IPS-18a (cell line): ENCODE data around the gene GRIFIN.

Experiments used
- H3K27ac ChIP-seq: one replicate; pipeline ENCODE4 v1.5.1; 2013; ENCODE audit warnings: low read length
- H3K27me3 ChIP-seq: one replicate; pipeline ENCODE4 v1.6.1; 2013; ENCODE audit warnings: mild to moderate bottlenecking, low read length; ENCODE audit not compliant: control insufficient read depth, insufficient read depth
- H3K36me3 ChIP-seq: one replicate; pipeline ENCODE4 v1.6.1; 2013; ENCODE audit warnings: low read depth, low read length; ENCODE audit not compliant: control insufficient read depth
- H3K4me1 ChIP-seq: one replicate; pipeline ENCODE4 v1.6.1; 2013; ENCODE audit warnings: low read depth, low read length; ENCODE audit not compliant: control insufficient read depth
- H3K4me3 ChIP-seq: one replicate; pipeline ENCODE4 v1.5.1; 2013; ENCODE audit warnings: low read length
- H3K9ac ChIP-seq: one replicate; pipeline ENCODE4 v1.6.1; 2013; ENCODE audit warnings: mild to moderate bottlenecking, low read length, moderate library complexity
- H3K9me3 ChIP-seq: one replicate; pipeline ENCODE4 v1.6.1; 2013; ENCODE audit warnings: low read depth, low read length; ENCODE audit not compliant: control insufficient read depth

The GRIFIN gene

GRCh38 chr7:2445898-2446555, 30.2 kb downstream of the GRIFIN start:
- no peaks in the 10 kb centered on the region for H3K9me3 ChIP-seq
- no peak overlapping the region for H3K9ac ChIP-seq
- no peaks in the 10 kb centered on the region for H3K4me1 ChIP-seq
- H3K36me3 ChIP-seq: no peaks in the 10 kb centered on the region
- no peaks in the 10 kb centered on the region for H3K27me3 ChIP-seq
- H3K27ac ChIP-seq: no peak overlapping the region
- H3K4me3 ChIP-seq: no peak overlapping the region

- H3K36me3 ChIP-seq: no peaks in the 10 kb centered on the region
- H3K27ac ChIP-seq: no peak overlapping the region
Measured at GRCh38 chr7:2445047-2445446, 31.2 kb downstream of the GRIFIN start.

GRCh38 chr7:2444476-2444875, 31.7 kb downstream of the GRIFIN start:
- H3K4me3 ChIP-seq: no peak overlapping the region
- H3K9me3 ChIP-seq: no peaks in the 10 kb centered on the region
- H3K4me1 ChIP-seq: no peaks in the 10 kb centered on the region
- H3K9ac ChIP-seq: no peak overlapping the region
- no peaks in the 10 kb centered on the region for H3K36me3 ChIP-seq
- H3K27ac ChIP-seq: no peak overlapping the region
- no peaks in the 10 kb centered on the region for H3K27me3 ChIP-seq

More at GRCh38 chr7:2445047-2445446, 31.2 kb downstream of the GRIFIN start:
- no peak overlapping the region for H3K9ac ChIP-seq
- H3K9me3 ChIP-seq: no peaks in the 10 kb centered on the region
- H3K27me3 ChIP-seq: no peaks in the 10 kb centered on the region
- no peak overlapping the region for H3K4me3 ChIP-seq
- H3K4me1 ChIP-seq: no peaks in the 10 kb centered on the region

- Histone ChIP-seq H3K4me1 (no peaks in the 10 kb centered on the region), H3K9me3 (no peaks in the 10 kb centered on the region), H3K4me3 (no peak overlapping the region), H3K9ac (no peak overlapping the region), H3K27ac (no peak overlapping the region), H3K27me3 (no peaks in the 10 kb centered on the region), H3K36me3 (no peaks in the 10 kb centered on the region)
Measured at GRCh38 chr7:2443491-2443890, 32.7 kb downstream of the GRIFIN start.

- Histone ChIP-seq H3K4me1 (no peaks in the 10 kb centered on the region), H3K9me3 (no peaks in the 10 kb centered on the region), H3K27ac (no peak overlapping the region), H3K27me3 (no peaks in the 10 kb centered on the region), H3K36me3 (no peaks in the 10 kb centered on the region), H3K4me3 (no peak overlapping the region), H3K9ac (no peak overlapping the region)
Measured at GRCh38 chr7:2441430-2442058, 34.7 kb downstream of the GRIFIN start.

- H3K9me3 ChIP-seq: no peaks in the 10 kb centered on the region
- no peak overlapping the region for H3K27ac ChIP-seq
- no peaks in the 10 kb centered on the region for H3K27me3 ChIP-seq
- H3K4me1 ChIP-seq: no peaks in the 10 kb centered on the region
- no peaks in the 10 kb centered on the region for H3K36me3 ChIP-seq
- no peak overlapping the region for H3K9ac ChIP-seq
- H3K4me3 ChIP-seq: no peak overlapping the region
Measured at GRCh38 chr7:2440608-2441245, 35.5 kb downstream of the GRIFIN start.

GRCh38 chr7:2438775-2439174, 37.4 kb downstream of the GRIFIN start:
- no peak overlapping the region for H3K9ac ChIP-seq
- no peak overlapping the region for H3K4me3 ChIP-seq
- H3K27ac ChIP-seq: no peak overlapping the region
- H3K4me1 ChIP-seq: no peaks in the 10 kb centered on the region
- no peaks in the 10 kb centered on the region for H3K9me3 ChIP-seq
- H3K27me3 ChIP-seq: no peaks in the 10 kb centered on the region
- peaks cover 7% of the 10 kb centered on the region for H3K36me3 ChIP-seq

GRCh38 chr7:2438186-2438585, 38.0 kb downstream of the GRIFIN start:
- no peak overlapping the region for H3K4me3 ChIP-seq
- H3K27me3 ChIP-seq: no peaks in the 10 kb centered on the region
- peaks cover 7% of the 10 kb centered on the region for H3K36me3 ChIP-seq
- H3K9ac ChIP-seq: no peak overlapping the region
- H3K9me3 ChIP-seq: no peaks in the 10 kb centered on the region
- H3K27ac ChIP-seq: no peak overlapping the region
- no peaks in the 10 kb centered on the region for H3K4me1 ChIP-seq

GRCh38 chr7:2437537-2438148, 38.6 kb downstream of the GRIFIN start:
- no peak overlapping the region for H3K27ac ChIP-seq

GRCh38 chr7:2437136-2437535, 39.1 kb downstream of the GRIFIN start:
- Histone ChIP-seq H3K4me3 (no peak overlapping the region), H3K4me1 (no peaks in the 10 kb centered on the region), H3K9me3 (no peaks in the 10 kb centered on the region), H3K9ac (no peak overlapping the region), H3K27me3 (no peaks in the 10 kb centered on the region), H3K27ac (no peak overlapping the region), H3K36me3 (peaks cover 7% of the 10 kb centered on the region)

More at GRCh38 chr7:2437537-2438148, 38.6 kb downstream of the GRIFIN start:
- peaks cover 7% of the 10 kb centered on the region for H3K36me3 ChIP-seq
- H3K9me3 ChIP-seq: no peaks in the 10 kb centered on the region
- no peaks in the 10 kb centered on the region for H3K4me1 ChIP-seq
- no peaks in the 10 kb centered on the region for H3K27me3 ChIP-seq
- H3K4me3 ChIP-seq: no peak overlapping the region
- no peak overlapping the region for H3K9ac ChIP-seq

GRCh38 chr7:2436341-2437104, 39.7 kb downstream of the GRIFIN start:
- H3K4me1 ChIP-seq: no peaks in the 10 kb centered on the region
- peaks cover 7% of the 10 kb centered on the region for H3K36me3 ChIP-seq
- H3K4me3 ChIP-seq: no peak overlapping the region
- no peaks in the 10 kb centered on the region for H3K9me3 ChIP-seq
- no peaks in the 10 kb centered on the region for H3K27me3 ChIP-seq
- no peak overlapping the region for H3K27ac ChIP-seq
- no peak overlapping the region for H3K9ac ChIP-seq
